NCI-H1417 treated with DMSO at 0.1 percent for 48 hours (cell line): ENCODE data around the gene SLC37A4.
"Not testable (repeated sequence)": the region's sequence is repeated elsewhere in the genome, so short reads cannot be mapped to it uniquely, and the experiment has no call there.

Experiments used
- DNase-seq: peaks from one replicate; lab custom pipeline; 2025; lab: John Stamatoyannopoulos, UW

Gene SLC37A4

DNA sequence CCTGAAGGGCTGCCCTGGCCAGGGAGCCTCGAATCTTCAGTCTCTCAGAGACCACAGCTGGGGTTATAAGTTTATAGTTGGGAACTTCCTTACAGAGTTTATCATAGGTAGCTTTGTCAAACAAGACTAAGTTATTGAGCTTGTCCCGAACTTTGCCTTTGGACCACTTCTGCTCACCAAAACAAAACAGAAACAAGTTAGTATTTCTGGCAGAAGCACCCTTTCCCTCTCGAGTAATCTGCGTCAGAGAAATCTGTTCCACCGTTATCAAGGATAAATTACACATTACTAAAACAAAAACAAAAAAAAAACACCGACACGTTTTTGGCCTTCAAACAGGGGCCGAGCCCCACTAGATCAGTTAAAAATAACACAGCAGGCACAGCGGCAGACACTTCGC is 13.3 kb downstream of the SLC37A4 start:
- not testable (repeated sequence) for DNase-seq

DNA sequence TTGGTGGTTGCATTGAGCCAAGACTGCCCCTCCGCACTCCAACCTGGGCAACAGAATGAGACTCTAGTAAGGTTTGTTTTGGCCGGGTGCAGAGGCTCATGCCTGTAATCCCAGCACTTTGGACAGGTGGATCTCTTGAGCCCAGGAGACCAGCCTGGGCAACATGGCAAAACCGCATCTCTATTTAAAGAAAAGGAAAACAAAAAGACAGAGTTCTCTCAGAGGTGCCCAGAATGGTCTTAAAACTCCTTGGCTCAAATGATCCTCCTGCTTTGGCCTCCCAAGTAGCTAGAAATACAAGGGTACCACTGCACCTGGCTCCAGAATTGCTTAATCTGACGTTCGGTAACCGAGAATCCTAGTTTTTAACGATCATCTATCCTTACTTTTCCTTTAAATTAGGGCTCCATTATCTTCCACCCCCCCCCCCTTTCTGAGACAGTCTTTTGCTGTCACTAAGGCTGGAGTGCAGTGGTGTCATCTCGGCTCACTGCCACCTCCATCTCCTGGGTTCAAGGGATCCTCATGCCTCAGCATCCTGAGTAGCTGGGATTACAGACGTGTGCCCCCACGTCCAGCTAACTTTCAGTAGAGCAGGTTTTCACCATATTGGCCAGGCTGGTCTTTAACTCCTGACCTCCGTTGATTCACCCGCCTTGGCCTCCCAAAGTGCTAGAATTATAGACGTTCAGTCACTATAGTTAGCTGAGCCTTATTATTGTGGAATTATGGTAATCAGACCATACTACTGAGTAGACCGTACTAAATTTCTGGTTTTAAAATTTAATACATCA is 14.3 kb downstream of the SLC37A4 start:
- no peak for DNase-seq

DNA sequence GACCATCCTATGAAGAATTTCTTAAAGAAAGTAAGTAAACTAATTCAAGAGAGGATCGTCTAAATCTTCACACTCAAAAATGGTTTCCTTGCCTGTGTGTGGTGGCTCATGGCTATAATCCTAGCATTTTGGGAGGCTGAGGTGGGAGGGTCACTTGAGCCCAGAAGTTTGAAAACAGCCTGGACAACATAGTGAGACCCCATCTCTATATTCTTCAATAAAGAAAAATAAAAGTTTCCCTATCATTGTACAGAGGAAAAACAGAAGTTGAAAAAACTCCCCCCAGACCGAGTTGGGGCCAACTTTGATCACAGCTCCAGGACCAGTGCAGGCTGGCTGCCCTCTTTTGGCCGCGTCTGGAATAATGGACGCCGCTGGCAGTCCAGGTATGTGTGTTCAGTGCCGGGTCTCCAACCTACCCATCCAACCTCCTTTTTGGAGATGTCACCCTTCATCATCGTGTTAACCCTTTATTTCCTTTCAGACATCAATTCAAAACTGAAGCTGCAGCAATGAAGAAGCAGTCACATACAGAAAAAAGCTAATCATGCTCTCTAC is 15.5 kb downstream of the SLC37A4 start:
- no peak for DNase-seq

GRCh38 chr11:119014209-119014924 is 16.3 kb downstream of the SLC37A4 start:
- no peak for DNase-seq

- no peak for DNase-seq
Measured at GRCh38 chr11:119012629-119013170, 18.0 kb downstream of the SLC37A4 start.

- no peak for DNase-seq
Measured at GRCh38 chr11:119011476-119012053, 19.1 kb downstream of the SLC37A4 start.

GRCh38 chr11:119006656-119007055 is 24.0 kb downstream of the SLC37A4 start:
- DNase-seq, result no peak

- DNase-seq, result no peak
Measured at GRCh38 chr11:119000906-119001305, 29.8 kb downstream of the SLC37A4 start.

GRCh38 chr11:118998822-118999221 is 31.9 kb downstream of the SLC37A4 start:
- no peak for DNase-seq

GRCh38 chr11:118998388-118998717 is 32.3 kb downstream of the SLC37A4 start:
- DNase-seq, result no peak

DNA sequence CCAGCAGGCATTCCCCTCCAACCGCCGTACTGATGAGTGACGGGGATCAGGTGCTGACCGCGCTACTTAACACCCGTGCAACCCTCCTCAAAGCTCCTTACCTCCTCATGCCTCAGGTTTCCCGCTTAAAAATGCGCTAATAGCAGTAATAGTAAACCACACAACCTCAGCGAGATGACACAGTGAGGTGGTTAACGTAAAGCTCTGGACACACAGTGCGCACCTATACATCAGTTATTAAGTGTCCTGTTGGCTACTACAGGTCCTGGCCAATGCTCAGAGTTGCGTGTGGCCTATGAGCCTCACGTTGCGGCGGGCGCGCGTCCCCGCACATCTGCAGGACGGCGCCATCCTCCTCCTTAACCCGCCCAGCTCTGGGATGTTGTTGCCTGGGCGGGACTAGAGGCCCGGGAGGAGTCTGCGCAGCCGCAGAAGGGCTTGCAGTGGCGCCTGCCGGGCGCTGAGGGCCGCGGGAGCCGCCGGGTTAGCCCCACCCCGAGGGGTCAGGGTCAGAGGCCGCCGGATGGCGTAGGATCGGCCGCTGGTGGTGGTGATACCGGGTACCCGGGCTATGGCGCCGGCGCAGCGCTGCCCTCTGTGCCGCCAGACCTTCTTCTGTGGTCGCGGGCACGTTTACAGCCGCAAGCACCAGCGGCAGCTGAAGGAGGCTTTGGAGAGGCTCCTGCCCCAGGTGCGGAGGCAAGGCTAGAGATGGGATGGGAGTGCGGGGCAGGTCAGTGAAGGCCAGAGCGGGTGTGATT is 32.9 kb downstream of the SLC37A4 start, which contains the start of gene CENATAC:
TSS of gene CENATAC (plus strand) at position 512 of the 761 bp plus-strand sequence. CDS start at position 572, 60 bp downstream.
- DNase-seq, result peak; percentile 67

DNA sequence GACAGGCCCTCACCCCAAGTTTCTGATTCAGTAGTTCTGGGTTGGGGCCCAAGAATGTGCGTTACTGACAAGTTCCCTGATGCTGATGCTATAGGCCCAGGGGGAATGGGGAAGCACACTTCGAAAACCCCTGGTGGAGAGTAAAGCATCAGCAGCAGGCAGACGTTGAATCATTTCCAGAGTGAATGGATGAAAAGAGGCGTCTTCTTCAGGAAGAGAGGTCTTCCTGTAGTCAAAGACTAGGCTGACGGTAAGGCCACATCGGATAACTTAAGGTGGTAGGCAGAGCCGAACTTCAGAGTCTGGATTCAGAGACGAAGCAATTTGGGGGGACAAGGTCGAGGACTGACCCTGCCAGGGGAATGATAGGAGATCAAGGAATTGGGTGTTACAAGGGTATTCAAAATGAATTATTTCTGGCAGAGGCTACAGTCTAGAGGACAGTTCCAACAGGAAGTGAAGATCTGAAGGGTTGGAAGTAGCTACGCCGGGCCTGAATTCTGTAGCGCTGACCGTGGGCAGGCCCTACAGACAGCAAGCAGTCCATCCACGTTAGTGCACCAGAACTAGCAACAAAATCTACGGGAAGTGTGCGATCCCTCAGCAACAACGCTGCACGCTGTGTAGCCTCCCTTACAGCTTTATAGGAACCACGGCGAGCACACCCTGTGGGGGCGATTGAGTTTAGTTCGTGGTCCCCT is 33.6 kb downstream of the SLC37A4 start:
- peak; percentile 5 for DNase-seq

DNA sequence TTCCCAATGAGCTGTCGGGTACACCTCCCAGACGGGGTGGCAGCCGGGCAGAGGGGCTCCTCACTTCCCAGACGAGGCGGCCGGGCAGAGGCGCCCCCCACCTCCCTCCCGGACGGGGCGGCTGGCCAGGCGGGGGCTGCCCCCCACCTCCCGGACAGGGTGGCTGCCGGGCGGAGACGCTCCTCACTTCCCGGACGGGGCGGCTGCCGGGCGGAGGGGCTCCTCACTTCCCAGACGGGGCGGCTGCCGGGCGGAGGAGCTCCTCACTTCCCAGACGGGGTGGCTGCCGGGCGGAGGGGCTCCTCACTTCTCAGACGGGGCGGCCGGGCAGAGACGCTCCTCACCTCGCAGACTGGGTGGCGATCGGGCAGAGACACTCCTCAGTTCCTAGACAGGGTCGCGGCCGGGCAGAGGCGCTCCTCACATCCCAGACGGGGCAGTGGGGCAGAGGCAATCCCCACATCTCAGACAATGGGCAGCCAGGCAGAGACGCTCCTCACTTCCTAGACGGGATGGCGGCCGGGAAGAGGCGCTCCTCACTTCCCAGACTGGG is 39.1 kb downstream of the SLC37A4 start:
- not testable (repeated sequence) for DNase-seq

- no peak for DNase-seq
Measured at GRCh38 chr11:118988280-118988679, 42.4 kb downstream of the SLC37A4 start.

DNA sequence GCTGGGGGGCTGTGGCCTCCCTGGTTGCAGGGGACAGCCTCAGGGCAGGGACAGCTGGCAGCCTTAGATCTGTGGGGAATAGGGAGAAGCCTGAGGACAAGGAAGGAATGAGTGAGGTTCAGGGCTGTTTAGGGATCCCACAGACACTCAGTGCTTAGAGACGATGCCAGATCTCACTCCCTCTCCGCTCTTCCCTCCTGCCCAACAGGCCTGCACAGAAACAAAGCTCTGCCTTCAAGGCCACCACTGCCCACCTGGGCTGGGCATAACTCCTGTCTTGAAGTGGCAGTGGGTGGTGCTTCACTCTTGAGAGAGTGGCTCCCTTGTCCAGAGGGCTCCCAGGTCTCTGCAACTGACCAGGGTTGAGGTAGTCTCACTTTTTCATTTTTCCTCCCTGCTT is 45.9 kb downstream of the SLC37A4 start:
- DNase-seq, result no peak

DNA sequence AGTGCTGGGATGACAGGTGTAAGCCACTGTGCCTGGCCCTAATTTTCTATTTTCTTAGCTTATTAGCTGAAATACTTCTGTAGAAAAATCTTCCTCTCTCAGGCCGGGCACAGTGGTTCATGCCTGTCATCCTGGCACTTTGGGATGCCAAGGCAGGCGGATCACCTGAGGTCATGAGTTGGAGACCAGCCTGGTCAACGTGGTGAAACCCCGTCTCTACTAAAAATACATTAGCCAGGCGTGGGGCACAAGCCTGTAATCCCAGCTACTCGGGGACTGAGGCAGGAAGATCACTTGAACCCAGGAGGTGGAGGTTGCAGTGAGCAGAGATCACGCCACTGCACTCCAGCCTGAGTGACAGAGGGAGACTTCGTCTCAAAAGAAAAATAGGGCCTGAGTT is 46.3 kb downstream of the SLC37A4 start:
- DNase-seq, result not testable (repeated sequence)

DNA sequence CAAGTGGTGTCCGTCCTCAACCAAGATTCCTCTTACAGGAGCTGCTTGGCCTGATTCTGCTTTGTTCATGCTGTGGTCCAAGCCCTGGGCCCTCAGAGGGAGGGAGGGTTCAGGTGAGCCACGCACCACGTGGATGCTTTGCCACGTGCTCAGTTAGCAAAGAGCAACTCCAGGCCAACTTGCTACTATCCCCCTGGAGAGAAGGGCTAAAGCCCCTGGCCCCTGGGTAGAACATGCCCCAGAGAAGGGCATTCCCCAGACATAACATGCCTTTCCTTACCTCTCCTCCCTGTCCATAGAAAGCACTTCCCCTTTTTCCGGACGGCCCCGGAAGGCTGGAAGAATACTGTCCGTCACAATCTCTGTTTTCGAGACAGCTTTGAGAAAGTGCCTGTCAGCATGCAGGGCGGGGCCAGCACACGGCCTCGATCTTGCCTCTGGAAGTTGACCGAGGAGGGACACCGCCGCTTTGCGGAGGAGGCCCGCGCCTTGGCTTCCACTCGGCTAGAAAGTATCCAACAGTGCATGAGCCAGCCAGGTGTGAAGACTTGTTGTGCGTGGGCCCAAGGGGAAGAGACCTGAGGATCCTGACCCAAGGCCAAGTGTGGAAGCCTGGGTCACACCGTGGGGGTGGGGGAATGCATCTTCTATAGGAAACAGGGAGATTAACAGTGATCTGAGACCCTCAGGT is 50.3 kb downstream of the SLC37A4 start:
- no peak for DNase-seq

- DNase-seq, result no peak
Measured at GRCh38 chr11:118979434-118979833, 51.2 kb downstream of the SLC37A4 start.

DNA sequence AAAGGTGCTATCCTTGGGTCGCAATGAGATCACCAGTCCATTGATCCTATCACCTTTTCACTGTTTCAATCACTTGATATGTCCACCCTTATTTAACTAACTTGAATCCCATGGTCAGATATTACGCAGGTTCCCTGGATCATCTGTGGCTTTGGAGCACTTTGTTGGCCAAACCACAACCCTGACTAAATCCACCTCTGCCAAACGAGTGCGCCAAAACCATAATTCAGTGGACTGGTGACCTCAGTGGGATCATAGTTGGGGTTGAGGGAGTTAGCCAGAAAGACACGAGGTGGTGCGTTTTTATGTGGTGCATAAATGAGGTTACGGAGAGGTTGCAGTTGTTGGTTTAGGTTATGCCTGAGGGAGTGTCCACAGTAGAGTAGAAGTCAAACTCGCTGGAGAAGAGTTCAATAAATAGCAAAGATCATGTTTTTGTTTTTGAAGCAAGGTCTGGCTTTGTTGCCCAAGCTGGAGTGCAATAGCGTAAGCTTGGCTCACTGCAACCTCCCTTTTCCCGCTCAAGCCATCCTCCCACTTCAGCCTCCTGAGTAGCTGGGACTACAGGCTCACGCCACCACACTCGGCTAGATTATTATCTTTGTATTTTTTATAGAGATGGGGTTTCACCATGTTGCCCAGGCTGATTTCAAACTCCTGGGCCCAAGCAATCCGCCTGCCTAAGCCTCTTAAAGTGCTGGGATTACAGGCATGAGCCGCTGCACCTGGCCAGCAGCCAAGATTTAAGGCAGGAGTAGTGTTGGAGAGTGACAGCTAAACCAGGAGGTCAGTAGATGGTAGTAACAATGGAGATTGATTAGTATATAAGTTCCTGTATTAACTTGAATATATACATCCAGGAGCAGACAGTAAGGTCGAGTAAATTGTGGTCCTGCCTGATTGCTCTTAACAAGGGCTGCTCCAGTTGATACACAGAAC is 54.6 kb downstream of the SLC37A4 start:
- DNase-seq, result no peak
